HEK293 (cell line): ENCODE results near the gene HSPA8.

Experiments used
- CTCF ChIA-PET: fragments of 350-600 bp; formaldehyde crosslinking; extraction: SDS; loops from one replicate; lab custom pipeline; 2021; ENCODE audit warnings: antibody characterized with exemption; lab: Yijun Ruan, JAX
- POLR2A ChIA-PET: fragments of 300-600 bp; formaldehyde crosslinking; extraction: SDS; loops from one replicate; lab custom pipeline; 2020; ENCODE audit warnings: antibody characterized with exemption, inconsistent platforms; lab: Yijun Ruan, JAX
- H3K27ac ChIP-seq: fragments of 200-500 bp; sonication (Bioruptor generic); 2 replicates; pipeline ENCODE4 v1.5.1; 2014; ENCODE audit warnings: low read depth, low read length, control low read depth, inconsistent platforms; ENCODE audit errors: extremely low read depth
- H3K36me3 ChIP-seq, 2 experiments: fragments of 200-500 bp in 1 of 2; sonication (Bioruptor generic) in 1 of 2; 1 replicate in 1 of 2; 2 replicates in 1 of 2; pipeline ENCODE4 v1.5.1; 2014 to 2017; ENCODE audit warnings: inconsistent platforms in 2 of 2, low read length in 2 of 2; ENCODE audit not compliant: control insufficient read depth in 2 of 2, insufficient read depth in 1 of 2
- H3K4me1 ChIP-seq: fragments of 200-500 bp; sonication (Bioruptor generic); 2 replicates; pipeline ENCODE4 v1.5.1; 2014; ENCODE audit warnings: mild to moderate bottlenecking, low read length, inconsistent platforms; ENCODE audit not compliant: control insufficient read depth, insufficient read depth
- H3K4me3 ChIP-seq: 2 replicates; pipeline ENCODE4 v1.5.1; 2011; ENCODE audit warnings: low read depth, mild to moderate bottlenecking, control low read depth, low read length, moderate library complexity
- H3K9me3 ChIP-seq: fragments of 200-500 bp; sonication (Bioruptor generic); 2 replicates; pipeline ENCODE4 v1.5.1; 2014; ENCODE audit warnings: low read depth, low read length, inconsistent platforms; ENCODE audit not compliant: control insufficient read depth, insufficient read depth
- ATF2 ChIP-seq: fragments of 450-650 bp; formaldehyde crosslinking; IDR thresholded peaks from 2 replicates; pipeline ENCODE4 v1.5.1; 2016; ENCODE audit warnings: missing biosample characterization, missing genetic modification characterization, low read depth
- CTCF ChIP-seq: fragments of 450-650 bp; formaldehyde crosslinking; IDR thresholded peaks from 2 replicates; pipeline ENCODE4 v1.5.1; 2016; ENCODE audit warnings: missing biosample characterization, missing genetic modification characterization
- GLIS1 ChIP-seq: fragments of 450-650 bp; formaldehyde crosslinking; IDR thresholded peaks from 2 replicates; pipeline ENCODE4 v1.5.1; 2016; ENCODE audit warnings: missing biosample characterization, missing genetic modification characterization
- HOXC10 ChIP-seq: sonication (generic); formaldehyde crosslinking; IDR thresholded peaks from 2 replicates; pipeline ENCODE4 v1.8.1; 2023; ENCODE audit warnings: mild to moderate bottlenecking, missing genetic modification reagents
- KLF1 ChIP-seq: fragments of 450-650 bp; formaldehyde crosslinking; IDR thresholded peaks from 2 replicates; pipeline ENCODE4 v1.5.1; 2016; ENCODE audit warnings: missing biosample characterization, missing genetic modification characterization
- KLF9 ChIP-seq: fragments of 450-650 bp; formaldehyde crosslinking; IDR thresholded peaks from 2 replicates; pipeline ENCODE4 v1.5.1; 2016; ENCODE audit warnings: missing biosample characterization, missing genetic modification characterization, low read depth
- YY1 ChIP-seq: fragments of 450-650 bp; formaldehyde crosslinking; IDR thresholded peaks from 2 replicates; pipeline ENCODE4 v1.5.1; 2018; ENCODE audit warnings: missing biosample characterization, missing genetic modification characterization
- ZBTB10 ChIP-seq: fragments of 450-650 bp; formaldehyde crosslinking; IDR thresholded peaks from 2 replicates; pipeline ENCODE4 v1.5.1; 2016; ENCODE audit warnings: missing biosample characterization, missing genetic modification characterization
- ZBTB20 ChIP-seq: fragments of 450-650 bp; formaldehyde crosslinking; IDR thresholded peaks from 2 replicates; pipeline ENCODE4 v1.5.1; 2016; ENCODE audit warnings: missing biosample characterization, missing genetic modification characterization
- ZBTB26 ChIP-seq: fragments of 450-650 bp; formaldehyde crosslinking; optimal IDR thresholded peaks from 2 replicates; pipeline ENCODE3; 2016; ENCODE audit warnings: missing biosample characterization, mild to moderate bottlenecking, missing genetic modification characterization
- ZBTB7A ChIP-seq: fragments of 450-650 bp; formaldehyde crosslinking; IDR thresholded peaks from 2 replicates; pipeline ENCODE4 v1.5.1; 2016; ENCODE audit warnings: low read depth, missing biosample characterization, missing genetic modification characterization
- ZNF155 ChIP-seq: fragments of 450-650 bp; formaldehyde crosslinking; IDR thresholded peaks from 2 replicates; pipeline ENCODE4 v1.5.1; 2016; ENCODE audit warnings: missing biosample characterization, missing genetic modification characterization
- ZNF24 ChIP-seq: fragments of 450-650 bp; formaldehyde crosslinking; IDR thresholded peaks from 2 replicates; pipeline ENCODE4 v1.5.1; 2016; ENCODE audit warnings: missing biosample characterization, missing genetic modification characterization
- ZNF311 ChIP-seq: fragments of 450-650 bp; formaldehyde crosslinking; IDR thresholded peaks from 2 replicates; pipeline ENCODE4 v1.5.1; 2017; ENCODE audit warnings: missing biosample characterization, missing genetic modification characterization, borderline replicate concordance
- ZNF335 ChIP-seq: fragments of 450-650 bp; formaldehyde crosslinking; conservative IDR thresholded peaks from 2 replicates; pipeline ENCODE4 v1.5.1; 2016; ENCODE audit warnings: missing biosample characterization, missing genetic modification characterization
- ZNF341 ChIP-seq: fragments of 450-650 bp; formaldehyde crosslinking; IDR thresholded peaks from 2 replicates; pipeline ENCODE4; 2016; ENCODE audit warnings: low read depth, missing biosample characterization, missing genetic modification characterization
- ZNF350 ChIP-seq: fragments of 450-650 bp; formaldehyde crosslinking; IDR thresholded peaks from 2 replicates; pipeline ENCODE4 v1.5.0; 2017; ENCODE audit warnings: missing biosample characterization, mild to moderate bottlenecking, missing genetic modification characterization
- ZNF391 ChIP-seq: fragments of 450-650 bp; formaldehyde crosslinking; IDR thresholded peaks from 2 replicates; pipeline ENCODE4 v1.5.1; 2016; ENCODE audit warnings: low read depth, missing biosample characterization, missing genetic modification characterization, borderline replicate concordance
- ZNF398 ChIP-seq: fragments of 450-650 bp; formaldehyde crosslinking; IDR thresholded peaks from 2 replicates; pipeline ENCODE4 v1.5.1; 2017; ENCODE audit warnings: missing biosample characterization, missing genetic modification characterization
- ZNF423 ChIP-seq: fragments of 450-650 bp; formaldehyde crosslinking; IDR thresholded peaks from 2 replicates; pipeline ENCODE4 v1.5.1; 2016; ENCODE audit warnings: missing biosample characterization, missing genetic modification characterization
- ZNF501 ChIP-seq: fragments of 450-650 bp; formaldehyde crosslinking; IDR thresholded peaks from 2 replicates; pipeline ENCODE4 v1.5.1; 2016; ENCODE audit warnings: missing biosample characterization, missing genetic modification characterization
- ZNF670 ChIP-seq: fragments of 450-650 bp; formaldehyde crosslinking; IDR thresholded peaks from 2 replicates; pipeline ENCODE4 v1.5.1; 2016; ENCODE audit warnings: missing biosample characterization, missing genetic modification characterization, low read depth
- ZNF707 ChIP-seq: fragments of 450-650 bp; formaldehyde crosslinking; IDR thresholded peaks from 2 replicates; pipeline ENCODE4 v1.5.1; 2016; ENCODE audit warnings: missing biosample characterization, missing genetic modification characterization
- ZNF768 ChIP-seq: fragments of 450-650 bp; formaldehyde crosslinking; IDR thresholded peaks from 2 replicates; pipeline ENCODE4 v1.5.1; 2018; ENCODE audit warnings: missing biosample characterization, mild to moderate bottlenecking, missing genetic modification characterization
- ZNF776 ChIP-seq: fragments of 450-650 bp; formaldehyde crosslinking; IDR thresholded peaks from 2 replicates; pipeline ENCODE4 v1.5.0; 2017; ENCODE audit warnings: missing biosample characterization, missing genetic modification characterization, borderline replicate concordance
- ZXDB ChIP-seq: fragments of 450-650 bp; formaldehyde crosslinking; IDR thresholded peaks from 2 replicates; pipeline ENCODE4 v1.5.1; 2016; ENCODE audit warnings: missing biosample characterization, missing genetic modification characterization

Gene HSPA8

GRCh38 chr11:123062892-123063825, 1.2 kb upstream of the HSPA8 start:
- Histone ChIP-seq H3K9me3 (no peaks in the 10 kb centered on the region), H3K4me3 (peak overlapping the region; percentile 88), H3K4me1 (no peaks in the 10 kb centered on the region), H3K36me3 (peaks cover 0 to 36% of the 10 kb centered on the region in 2 experiments; a peak in 1 of 3 replicates), H3K27ac (peak overlapping the region; percentile 92)
- POLR2A ChIA-PET = interaction anchor here (1.0 to 2.2 kb wide), 11 partner anchors 9 to 407 kb away, joined by 4 to 31 read pairs (median 11); partner anchors contain the start of gene UBASH3B
- CTCF ChIA-PET = interaction anchor here (0.6 to 1.4 kb wide), 2 partner anchors 8 to 15 kb away, joined by 3 read pairs; no protein-coding TSS in a partner anchor
- TF ChIP-seq ZNF24 (no peak), ZNF341 (tag by site-specific recombination) (peak; percentile 14; the same call in 1 of the 2 replicates), ZNF707 (tag by site-specific recombination) (no peak), ZNF768 (tag by site-specific recombination) (no peak), ZNF155 (tag by site-specific recombination) (no peak), HOXC10 (no peak), ZNF501 (tag by site-specific recombination) (peak; percentile 14; the same call in 1 of the 2 replicates), CTCF (tag by site-specific recombination) (0 out of 2 replicates have a peak, but pooled peaks have one; percentile 6), YY1 (tag by site-specific recombination) (peak; percentile 57), ZNF311 (no peak), ZNF670 (tag by site-specific recombination) (no peak), ZNF776 (tag by site-specific recombination) (no peak), GLIS1 (no peak), KLF1 (tag by site-specific recombination) (no peak), ZNF350 (tag by site-specific recombination) (no peak), ZBTB26 (tag by site-specific recombination) (no peak), ZXDB (tag by site-specific recombination) (0 out of 2 replicates have a peak, but pooled peaks have one; percentile 0), ZNF398 (tag by site-specific recombination) (no peak), ZBTB20 (tag by site-specific recombination) (0 out of 2 replicates have a peak, but pooled peaks have one; percentile 26), KLF9 (tag by site-specific recombination) (no peak), ZNF391 (tag by site-specific recombination) (no peak), ZBTB10 (tag by site-specific recombination) (peak; percentile 74), ZNF335 (tag by site-specific recombination) (peak; percentile 39), ATF2 (no peak), ZBTB7A (tag by site-specific recombination) (no peak), ZNF423 (tag by site-specific recombination) (0 out of 2 replicates have a peak, but pooled peaks have one; percentile 11)
